Stimulated activated CD4-positive, alpha-beta T cell treated with anti-CD3 and anti-CD28 coated beads, TNF-alpha, amount 100 ng/mL, for 4 hours (primary cell): ENCODE measurements around the gene MACROH2A2.
A peak's percentile ranks its signal among the peaks of the same experiment; 100 is the strongest.
"Not testable (repeated sequence)": the region's sequence is repeated elsewhere in the genome, so short reads cannot be mapped to it uniquely, and the experiment has no call there.

ENCODE experiments used
- DNase-seq, 3 experiments: peaks; one replicate each; pipeline ENCODE4 v3.0.0-alpha.2; 2020; ENCODE audit warnings: low read depth in 3 of 3

MACROH2A2 gene

GRCh38 chr10:70101068-70101562 is 48.5 kb downstream of the MACROH2A2 start:
- not testable (repeated sequence) for DNase-seq

GRCh38 chr10:70101668-70102067 is 49.0 kb downstream of the MACROH2A2 start:
- no peak for DNase-seq

- DNase-seq = no peak
Measured at GRCh38 chr10:70106958-70107791, 54.5 kb downstream of the MACROH2A2 start.

- no peak for DNase-seq
Measured at GRCh38 chr10:70109064-70109729, 56.6 kb downstream of the MACROH2A2 start.

DNA sequence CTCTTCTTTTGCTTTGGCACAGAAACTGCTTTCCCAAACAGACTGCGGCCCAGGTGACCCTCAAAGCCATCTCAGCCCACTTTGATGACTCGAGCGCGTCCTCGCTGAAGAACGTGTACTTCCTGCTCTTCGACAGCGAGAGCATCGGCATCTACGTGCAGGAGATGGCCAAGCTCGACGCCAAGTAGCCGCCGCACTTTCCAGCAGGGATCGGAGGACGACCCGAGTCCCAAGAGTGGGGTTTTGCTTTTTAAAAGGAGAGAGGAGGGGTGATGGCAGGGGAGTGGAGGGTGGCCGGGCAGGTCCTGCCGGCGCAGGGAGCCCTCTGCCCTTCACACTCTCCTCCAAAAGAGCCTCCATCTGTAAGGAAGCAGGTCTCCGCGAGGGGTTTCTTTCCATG is 58.9 kb downstream of the MACROH2A2 start:
- no peak for DNase-seq

GRCh38 chr10:70112071-70112470 is 59.4 kb downstream of the MACROH2A2 start:
- no peak for DNase-seq

GRCh38 chr10:70114902-70115301 is 62.3 kb downstream of the MACROH2A2 start:
- no peak for DNase-seq

GRCh38 chr10:70115948-70116682 is 63.5 kb downstream of the MACROH2A2 start:
- DNase-seq = peak in 1 of 3 experiments; percentile 33

DNA sequence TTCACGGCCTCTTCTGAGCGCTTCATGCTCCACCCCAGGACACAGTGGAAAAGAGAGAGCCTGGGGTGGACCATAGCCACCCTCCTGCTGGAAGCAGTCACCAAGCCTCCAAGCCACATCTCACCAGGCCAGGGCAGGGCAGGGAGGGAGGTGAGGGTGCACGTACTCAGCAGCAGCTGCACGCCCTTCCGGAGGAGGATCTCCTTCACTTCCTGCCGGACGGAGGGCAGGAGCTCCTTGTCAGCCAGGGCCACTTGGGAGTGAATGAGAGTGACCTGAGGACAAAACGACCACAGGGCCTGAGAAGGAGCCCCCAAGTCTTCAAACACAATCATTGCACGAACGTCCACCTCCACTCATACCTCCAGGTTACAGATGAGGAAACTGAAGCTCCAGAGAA is 65.0 kb downstream of the MACROH2A2 start:
- no peak for DNase-seq

DNA sequence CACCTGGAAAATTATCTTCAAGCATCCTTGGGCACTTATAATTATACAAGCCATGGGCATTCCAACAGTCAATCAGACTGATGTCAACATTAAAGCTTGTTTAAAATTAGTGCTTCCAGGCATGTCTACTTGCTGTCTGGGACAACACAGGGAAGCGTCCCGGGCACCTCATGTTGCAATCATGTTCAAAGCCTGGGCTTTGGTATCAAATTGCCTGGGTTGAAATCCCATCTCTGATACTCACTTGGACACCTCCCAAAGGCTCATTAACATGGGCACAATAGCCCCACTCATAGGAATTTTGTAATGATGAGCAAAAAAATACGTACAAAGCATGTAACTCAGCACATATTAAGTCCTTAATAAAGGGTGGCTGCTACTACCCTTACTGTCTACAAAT is 65.5 kb downstream of the MACROH2A2 start:
- no peak for DNase-seq

- no peak for DNase-seq
Measured at GRCh38 chr10:70119197-70119596, 66.6 kb downstream of the MACROH2A2 start.

- DNase-seq = no peak
Measured at GRCh38 chr10:70119623-70120022, 67.0 kb downstream of the MACROH2A2 start.

- no peak for DNase-seq
Measured at GRCh38 chr10:70120417-70120816, 67.8 kb downstream of the MACROH2A2 start.

GRCh38 chr10:70121281-70121949 is 68.8 kb downstream of the MACROH2A2 start:
- DNase-seq = no peak

DNA sequence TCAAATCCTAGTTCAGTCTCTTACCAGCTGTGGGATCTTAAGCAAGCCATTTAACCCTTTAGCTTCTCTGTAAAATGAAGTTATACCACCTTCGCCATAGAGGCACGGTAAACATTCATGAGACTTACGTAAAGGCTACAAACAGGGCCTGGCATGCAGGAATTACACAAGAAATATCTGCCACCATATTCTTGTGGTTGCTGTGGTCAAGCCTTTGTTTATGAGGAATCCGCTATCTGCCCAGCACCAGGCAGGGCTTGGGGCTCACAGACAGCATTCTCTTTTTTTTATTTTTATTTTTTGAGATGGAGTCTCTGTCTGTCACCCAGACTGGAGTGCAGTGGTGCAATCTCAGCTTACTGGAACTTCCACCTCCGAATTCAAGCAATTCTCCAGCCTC is 70.1 kb downstream of the MACROH2A2 start:
- no peak for DNase-seq

DNA sequence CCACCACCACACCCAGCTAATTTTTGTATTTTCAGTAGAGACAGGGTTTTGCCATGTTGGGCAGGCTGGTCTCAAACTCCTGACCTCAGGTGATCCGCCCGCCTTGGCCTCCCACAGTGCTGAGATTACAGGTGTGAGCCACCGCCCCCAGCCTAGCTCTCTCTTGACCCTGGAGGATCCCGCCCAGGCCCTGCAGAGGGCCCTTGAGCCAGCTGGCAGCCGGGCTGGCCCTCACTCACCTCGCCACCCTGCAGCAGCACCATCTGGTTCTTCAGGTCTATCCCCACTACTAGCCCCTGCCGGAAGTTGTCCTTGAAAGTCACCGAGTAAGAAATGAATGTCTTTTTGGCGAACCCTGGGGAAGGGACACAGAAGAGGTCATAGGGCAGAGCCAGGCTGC is 70.5 kb downstream of the MACROH2A2 start:
- not testable (repeated sequence) for DNase-seq

DNA sequence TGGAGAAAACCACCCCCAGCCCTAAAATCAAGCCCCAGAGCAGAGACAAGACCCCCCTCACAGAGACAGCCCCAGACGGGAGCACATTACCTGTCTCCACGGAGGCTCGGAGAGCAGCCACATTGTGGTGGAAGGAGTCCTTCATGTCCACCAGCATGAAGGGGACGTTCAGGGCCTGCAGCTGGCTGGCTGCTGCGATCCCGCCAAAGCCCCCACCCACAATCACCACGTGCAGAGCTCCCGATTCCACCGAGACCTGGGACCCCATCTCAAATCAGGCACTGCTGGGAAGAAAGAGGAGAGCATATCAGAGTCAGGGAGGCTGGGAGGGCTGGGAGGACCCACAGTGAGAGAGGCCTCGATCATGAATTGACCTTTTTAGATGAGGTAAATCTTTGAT is 71.2 kb downstream of the MACROH2A2 start:
- no peak for DNase-seq

DNA sequence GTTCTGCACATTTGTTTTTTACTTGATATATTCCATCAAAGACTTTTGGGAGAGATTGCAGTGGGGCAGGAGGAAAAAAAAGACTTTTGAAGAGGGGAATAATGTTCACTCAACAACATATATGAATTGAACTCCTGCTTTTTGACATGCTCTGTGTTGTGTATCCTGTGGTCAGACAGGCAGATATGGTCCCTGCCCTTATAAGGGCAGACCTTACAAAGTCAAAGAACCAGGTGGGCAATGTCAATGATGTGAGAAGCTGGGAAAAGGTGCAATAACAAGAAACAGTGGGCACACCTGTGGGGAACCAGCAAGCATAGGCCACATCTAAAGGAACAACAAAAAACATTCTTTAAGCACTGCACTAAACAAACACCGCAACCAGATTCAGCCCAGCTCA is 71.8 kb downstream of the MACROH2A2 start:
- DNase-seq = no peak

DNA sequence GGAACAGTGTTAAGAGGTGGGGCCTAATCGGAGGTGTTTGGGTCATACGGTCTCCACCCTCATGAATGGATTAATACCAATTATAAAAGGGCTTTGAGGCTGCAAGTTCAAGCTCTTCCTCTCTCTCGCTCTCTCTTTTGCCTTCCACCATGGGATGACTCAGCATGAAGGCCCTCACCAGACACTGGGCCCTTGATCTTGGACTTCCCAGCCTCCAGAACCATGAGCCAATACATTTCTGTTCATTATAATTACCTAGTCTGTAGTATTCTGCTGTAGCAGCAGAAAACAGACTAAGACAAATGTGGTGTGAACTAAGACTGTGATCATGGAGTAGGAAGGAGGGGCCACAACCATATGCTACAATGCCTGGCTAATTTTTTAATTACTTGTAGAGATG is 72.3 kb downstream of the MACROH2A2 start:
- no peak for DNase-seq

GRCh38 chr10:70125918-70126552 is 73.4 kb downstream of the MACROH2A2 start:
- no peak for DNase-seq

DNA sequence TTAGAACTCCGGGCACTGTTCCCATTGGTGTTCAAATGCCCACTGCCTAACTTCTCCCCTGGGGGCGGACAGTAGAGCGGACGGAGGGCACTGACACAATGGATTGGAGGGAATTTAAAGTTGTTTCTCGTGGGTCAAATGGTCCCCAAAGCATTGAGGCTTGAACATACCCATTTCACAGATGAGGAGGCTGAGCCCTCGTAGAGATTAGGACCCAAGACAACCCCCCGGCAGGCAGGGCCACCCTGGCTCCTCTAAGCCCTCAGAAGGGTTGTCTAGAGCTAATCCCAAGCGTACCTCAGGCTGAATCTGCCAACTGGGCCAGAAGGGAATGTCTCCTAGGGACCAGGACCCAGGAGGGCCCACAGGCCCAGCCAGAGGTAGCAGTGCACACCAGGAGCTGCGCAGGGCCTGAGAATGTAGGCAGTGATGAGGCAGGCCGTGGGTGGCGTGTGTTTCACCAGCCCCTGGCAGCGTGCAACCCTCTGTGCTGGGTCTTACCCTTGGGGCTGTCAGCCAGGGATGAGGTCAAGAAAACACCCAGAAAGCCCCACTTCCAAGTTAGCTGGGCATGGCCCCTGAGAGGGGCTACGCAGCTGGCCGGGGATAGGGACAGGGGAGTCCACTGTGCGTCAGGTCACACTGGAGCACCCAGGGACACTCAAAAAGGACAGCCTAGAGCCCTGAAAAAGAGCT is 74.2 kb downstream of the MACROH2A2 start:
- no peak for DNase-seq
